GM15510 (cell line): ENCODE data around the gene FPGS.

Experiments used
- POLR2A ChIP-seq: IDR thresholded peaks from 3 replicates; pipeline ENCODE4 v1.6.1; 2011; ENCODE audit warnings: borderline replicate concordance; ENCODE audit not compliant: insufficient read length; ENCODE audit errors: extremely low read depth

Gene FPGS

DNA sequence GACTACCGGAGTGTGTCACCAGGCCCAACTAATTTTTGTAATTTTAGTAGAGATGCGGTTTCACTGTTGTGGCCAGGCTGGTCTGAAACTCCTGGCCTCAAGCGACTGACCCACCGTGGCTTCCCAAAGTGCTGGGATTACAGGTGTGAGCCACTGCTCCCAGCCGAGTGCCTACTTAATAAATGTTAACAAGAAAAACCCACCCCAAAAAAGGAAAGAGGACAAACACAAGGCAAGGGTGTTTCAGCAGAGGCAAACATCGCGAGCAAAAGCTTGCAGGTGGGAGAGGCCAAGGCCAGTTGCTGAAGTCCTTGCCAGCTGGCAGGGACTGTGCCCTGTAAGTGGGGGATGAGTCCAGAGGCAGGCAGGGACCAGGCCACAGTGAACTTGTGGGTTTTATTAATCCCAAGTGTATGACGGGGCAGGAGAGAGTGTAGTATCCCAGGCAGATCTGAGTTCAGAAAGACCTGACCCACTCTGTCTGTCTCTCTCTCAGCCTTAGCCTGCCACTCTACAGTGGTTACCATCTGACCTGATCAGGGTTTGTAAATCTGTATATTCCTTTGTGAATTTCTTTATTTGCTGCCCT is 6.4 kb upstream of the FPGS start:
- TF ChIP-seq POLR2A = no peak

- TF ChIP-seq POLR2A = no peak
Observed at GRCh38 chr9:127796852-127797370, 5.8 kb upstream of the FPGS start.

GRCh38 chr9:127801955-127802575 is 617 bp upstream of the FPGS start:
- no peak for TF ChIP-seq POLR2A

DNA sequence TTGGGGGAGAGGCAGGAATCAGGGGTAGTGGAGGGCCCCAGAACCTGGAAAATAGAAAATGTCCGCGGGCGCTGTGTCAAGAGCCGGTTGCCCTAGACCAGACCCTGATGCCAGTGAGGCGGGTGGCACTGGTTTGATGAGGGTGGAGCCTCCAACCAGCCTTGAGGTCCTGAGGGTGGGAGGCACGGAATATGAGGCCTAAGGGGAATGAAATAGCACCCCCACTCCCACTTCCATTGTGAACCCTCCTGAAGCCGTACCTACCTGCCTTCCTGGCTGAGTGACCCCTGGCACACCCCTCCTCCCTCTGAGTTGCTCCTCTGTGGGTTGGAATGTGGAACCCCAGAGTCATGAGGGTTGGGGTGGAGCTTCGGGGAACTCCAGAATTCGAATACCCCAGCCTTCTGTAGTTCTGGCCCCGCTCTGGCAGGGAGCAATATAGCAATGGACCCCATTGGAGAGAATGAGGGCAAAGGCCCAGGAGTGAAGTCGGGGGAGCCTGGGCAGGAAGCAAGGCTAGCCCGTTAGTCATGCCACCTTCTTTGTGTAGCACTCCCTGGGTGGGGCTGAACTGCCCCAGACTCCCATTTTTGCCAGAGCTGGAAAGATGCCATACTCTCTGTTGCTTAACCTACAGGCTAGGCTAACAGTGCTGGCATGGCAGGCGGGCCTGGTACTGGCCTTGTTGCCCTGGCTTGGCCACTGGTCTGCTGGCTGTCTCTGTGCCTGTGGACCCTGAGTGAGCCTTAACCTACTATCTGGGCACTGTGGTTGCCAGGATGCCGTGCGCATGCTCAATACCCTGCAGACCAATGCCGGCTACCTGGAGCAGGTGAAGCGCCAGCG is 1.0 kb downstream of the FPGS start:
- no peak for TF ChIP-seq POLR2A

DNA sequence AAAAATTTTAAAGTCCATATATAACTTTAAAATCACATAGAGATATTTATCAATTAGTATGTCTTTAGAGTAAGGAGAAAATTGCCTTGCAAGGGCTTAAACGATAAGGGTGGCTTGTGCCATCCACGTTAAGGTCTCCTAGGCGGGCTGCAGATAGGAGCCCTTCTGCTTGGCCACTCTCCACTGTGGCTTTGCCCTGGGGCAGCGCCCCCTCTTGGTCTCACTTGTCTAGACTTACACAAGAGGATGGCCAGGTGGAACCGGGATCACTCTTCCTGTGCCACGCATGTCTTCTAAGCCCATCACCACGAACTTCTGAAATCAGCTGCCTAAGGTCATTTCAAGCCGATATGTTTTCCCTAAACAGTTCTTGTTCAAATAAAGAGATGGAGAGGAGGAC is 2.9 kb downstream of the FPGS start:
- no peak for TF ChIP-seq POLR2A

DNA sequence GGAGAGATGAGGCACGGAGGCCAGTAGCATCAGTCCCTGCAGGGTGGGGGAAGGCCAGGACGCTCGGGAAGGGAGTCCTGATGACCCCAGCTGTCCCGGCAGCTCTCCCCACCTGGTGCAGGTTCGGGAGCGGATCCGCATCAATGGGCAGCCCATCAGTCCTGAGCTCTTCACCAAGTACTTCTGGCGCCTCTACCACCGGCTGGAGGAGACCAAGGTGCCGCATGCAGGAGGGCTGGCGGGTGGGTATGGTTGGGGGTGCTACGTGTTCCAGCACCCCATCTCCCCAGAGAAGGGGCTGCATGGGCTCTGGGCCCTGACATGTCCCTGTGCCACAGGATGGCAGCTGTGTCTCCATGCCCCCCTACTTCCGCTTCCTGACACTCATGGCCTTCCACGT is 4.2 kb downstream of the FPGS start:
- no peak for TF ChIP-seq POLR2A

DNA sequence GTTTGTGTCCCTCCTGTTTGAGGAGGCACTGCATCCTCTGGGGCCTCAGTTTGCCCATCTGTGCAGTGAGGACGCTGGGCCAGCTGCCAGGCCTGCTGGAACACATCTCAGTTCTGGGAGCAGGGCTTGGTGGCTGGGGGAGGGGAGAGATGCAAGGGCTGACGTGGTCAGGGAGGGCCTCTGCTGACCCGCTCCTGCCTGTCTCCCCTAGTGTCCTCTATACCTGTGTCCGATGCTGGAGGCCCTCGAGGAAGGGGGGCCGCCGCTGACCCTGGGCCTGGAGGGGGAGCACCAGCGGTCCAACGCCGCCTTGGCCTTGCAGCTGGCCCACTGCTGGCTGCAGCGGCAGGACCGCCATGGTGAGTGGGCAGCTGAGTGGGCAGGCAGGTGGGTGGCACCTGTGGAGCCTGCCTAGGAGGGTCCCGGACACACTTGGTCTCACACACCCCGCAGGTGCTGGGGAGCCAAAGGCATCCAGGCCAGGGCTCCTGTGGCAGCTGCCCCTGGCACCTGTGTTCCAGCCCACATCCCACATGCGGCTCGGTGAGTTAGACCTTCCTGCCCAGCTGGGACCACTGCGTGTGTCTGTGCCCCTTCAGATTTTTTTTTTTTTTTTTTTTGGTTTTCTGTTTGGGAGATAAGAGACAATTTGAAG is 5.8 kb downstream of the FPGS start:
- no peak for TF ChIP-seq POLR2A

DNA sequence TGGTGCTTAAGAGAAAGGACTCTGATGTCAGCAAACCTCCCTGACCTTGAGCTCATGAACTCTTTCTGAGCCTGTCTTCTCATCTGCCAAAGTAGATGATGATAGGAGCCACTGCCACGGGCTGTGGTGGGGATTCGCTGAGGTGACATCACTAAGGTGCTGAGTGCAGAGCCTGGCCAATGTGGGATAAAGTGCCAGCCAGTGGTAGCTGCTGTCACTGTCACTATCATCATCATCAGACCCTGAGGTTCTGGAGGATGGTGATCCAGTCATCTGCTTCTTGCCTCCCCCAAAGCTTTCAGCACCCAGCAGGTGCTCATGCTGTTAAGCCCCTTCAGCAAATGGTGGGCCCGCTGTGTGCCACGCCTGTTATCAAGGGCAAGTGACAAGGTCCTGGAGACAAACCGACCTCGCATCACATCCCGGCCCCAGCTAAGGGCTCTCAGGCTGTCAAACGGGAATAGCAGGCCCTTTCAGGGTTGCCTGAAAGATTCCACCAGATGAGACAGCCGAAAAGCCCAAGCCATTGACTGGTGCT is 6.4 kb downstream of the FPGS start:
- TF ChIP-seq POLR2A = no peak

GRCh38 chr9:127809540-127810377 is 7.1 kb downstream of the FPGS start:
- TF ChIP-seq POLR2A = no peak

DNA sequence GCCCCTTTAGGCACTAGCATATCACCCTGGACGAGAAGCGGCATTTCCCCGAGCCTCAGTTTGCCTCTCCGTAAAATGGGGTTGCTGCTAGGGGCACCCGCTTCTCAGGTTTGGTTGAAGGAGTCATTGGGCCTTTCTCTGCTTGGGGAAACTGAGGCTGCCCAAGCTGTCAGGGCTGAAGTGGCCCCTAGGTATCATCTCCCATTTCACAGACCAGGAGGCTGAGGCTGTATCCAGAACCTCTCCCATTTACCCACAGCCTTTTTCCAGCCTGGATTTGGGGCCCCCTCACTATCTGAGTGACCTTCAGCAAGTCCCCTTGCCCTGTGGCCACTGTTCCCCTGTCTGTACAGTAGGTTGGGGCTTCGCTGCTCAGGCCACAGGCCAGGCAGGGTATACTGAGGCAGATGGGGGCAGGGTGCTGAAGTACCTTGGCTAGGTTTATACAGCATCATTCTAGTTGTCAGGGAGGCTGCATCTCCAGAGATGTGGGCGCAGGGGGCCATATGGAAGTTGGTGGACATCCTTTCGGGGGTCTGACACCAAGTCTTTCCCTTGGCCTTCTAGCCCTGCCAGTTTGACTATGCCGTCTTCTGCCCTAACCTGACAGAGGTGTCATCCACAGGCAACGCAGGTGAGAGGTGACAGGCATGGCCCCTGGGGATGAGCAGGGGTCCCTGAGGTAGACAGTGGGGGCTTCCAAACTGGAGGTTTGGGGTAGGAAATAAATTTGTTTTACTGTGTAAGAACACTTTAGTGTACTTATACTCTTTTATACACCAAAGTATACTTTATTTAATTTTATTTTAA is 7.9 kb downstream of the FPGS start:
- no peak for TF ChIP-seq POLR2A

- TF ChIP-seq POLR2A = no peak
Observed at GRCh38 chr9:127812011-127812410, 9.3 kb downstream of the FPGS start.

DNA sequence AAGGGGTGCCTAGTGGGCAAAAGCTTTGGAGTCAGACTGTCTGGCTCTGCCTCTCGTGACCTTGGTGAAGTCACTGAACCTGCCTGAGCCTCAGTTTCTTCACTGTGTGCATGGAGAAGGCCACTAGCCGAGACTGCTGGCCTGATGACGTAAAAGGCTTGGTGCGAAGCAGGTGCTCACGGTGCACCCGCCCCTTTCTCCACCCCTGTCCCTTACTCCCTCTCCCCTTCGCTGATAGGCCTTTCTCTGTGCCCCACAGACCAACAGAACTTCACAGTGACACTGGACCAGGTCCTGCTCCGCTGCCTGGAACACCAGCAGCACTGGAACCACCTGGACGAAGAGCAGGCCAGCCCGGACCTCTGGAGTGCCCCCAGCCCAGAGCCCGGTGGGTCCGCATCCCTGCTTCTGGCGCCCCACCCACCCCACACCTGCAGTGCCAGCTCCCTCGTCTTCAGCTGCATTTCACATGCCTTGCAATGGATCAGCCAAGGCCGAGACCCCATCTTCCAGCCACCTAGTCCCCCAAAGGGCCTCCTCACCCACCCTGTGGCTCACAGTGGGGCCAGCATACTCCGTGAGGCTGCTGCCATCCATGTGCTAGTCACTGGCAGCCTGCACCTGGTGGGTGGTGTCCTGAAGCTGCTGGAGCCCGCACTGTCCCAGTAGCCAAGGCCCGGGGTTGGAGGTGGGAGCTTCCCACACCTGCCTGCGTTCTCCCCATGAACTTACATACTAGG is 10.4 kb downstream of the FPGS start:
- TF ChIP-seq POLR2A = no peak

DNA sequence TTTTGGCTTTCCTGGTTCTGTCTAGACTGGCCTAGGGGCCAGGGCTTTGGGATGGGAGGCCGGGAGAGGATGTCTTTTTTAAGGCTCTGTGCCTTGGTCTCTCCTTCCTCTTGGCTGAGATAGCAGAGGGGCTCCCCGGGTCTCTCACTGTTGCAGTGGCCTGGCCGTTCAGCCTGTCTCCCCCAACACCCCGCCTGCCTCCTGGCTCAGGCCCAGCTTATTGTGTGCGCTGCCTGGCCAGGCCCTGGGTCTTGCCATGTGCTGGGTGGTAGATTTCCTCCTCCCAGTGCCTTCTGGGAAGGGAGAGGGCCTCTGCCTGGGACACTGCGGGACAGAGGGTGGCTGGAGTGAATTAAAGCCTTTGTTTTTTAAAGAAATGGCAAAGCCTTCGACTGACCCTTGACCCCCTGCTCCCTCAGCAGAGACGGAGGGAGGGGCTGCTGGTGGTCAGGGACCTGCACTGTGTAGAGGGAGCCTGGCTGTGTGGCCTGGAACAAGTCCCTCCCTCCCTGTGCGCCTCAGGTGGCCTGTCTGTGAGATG is 11.1 kb downstream of the FPGS start:
- no peak for TF ChIP-seq POLR2A
